Esophagus squamous epithelium (tissue), 5 donors: ENCODE data around the gene RPGRIP1L. TPM values are rescaled to one million over a fixed set of nuclear protein-coding genes. Genes with fewer than 3 reads are reported as not detected.
"Not testable (repeated sequence)": the region's sequence is repeated elsewhere in the genome, so short reads cannot be mapped to it uniquely, and the experiment has no call there.

Experiments used
- DNase-seq: peaks from one replicate; lab custom pipeline; 2025; lab: John Stamatoyannopoulos, UW
- H3K27ac ChIP-seq, 4 donors: fragments of 200-600 bp; sonication (generic); one replicate each; pipeline ENCODE4 v1.5.1; 2016 to 2019; ENCODE audit warnings: mild to moderate bottlenecking in 1 of 4
- H3K27me3 ChIP-seq, 4 donors: fragments of 200-600 bp; sonication (generic); 1 replicate in 3 of 4; 2 replicates in 1 of 4; pipeline versions ENCODE4 v1.5.1 to v1.6.0; 2017 to 2021; ENCODE audit warnings: antibody characterized with exemption in 1 of 4
- H3K36me3 ChIP-seq, 3 donors: fragments of 200-600 bp; sonication (generic); one replicate each; pipeline ENCODE4 v1.5.1; 2016 to 2019
- H3K4me1 ChIP-seq, 3 donors: fragments of 200-600 bp; sonication (generic); one replicate each; pipeline ENCODE4 v1.5.1; 2017 to 2019
- H3K4me3 ChIP-seq, 4 donors: fragments of 200-600 bp; sonication (generic); 1 replicate in 3 of 4; 2 replicates in 1 of 4; pipeline ENCODE4 v1.5.1; 2016 to 2019; ENCODE audit warnings: mild to moderate bottlenecking in 2 of 4, moderate library complexity in 1 of 4
- H3K9me3 ChIP-seq, 3 donors: fragments of 200-600 bp; sonication (generic); one replicate each; pipeline ENCODE4 v1.5.1; 2016 to 2019
- POLR2A ChIP-seq, 4 donors: fragments of 450-650 bp; IDR thresholded peaks; one replicate each; pipeline ENCODE4 v1.6.1; 2017; ENCODE audit warnings: antibody characterized with exemption in 4 of 4, mild to moderate bottlenecking in 4 of 4, moderate library complexity in 3 of 4
- WGBS, 2 donors: methylation state at CpG; one replicate each; pipeline ENCODE4 v1.1.5; 2018; 5-methylcytosine and 5-hydroxymethylcytosine counted together
- intact Hi-C: fragments of 100-400 bp; cut with DNase I; formaldehyde crosslinking; loops from one replicate; pipeline ENCODE4 v1.15.0; 2022
- total RNA-seq, 4 donors: library from RNA; depleted of rRNA; stranded (reverse); fragments of >200 nt; gene quantifications; one replicate each; pipeline ENCODE4 v1.1.0, GENCODE V29; 2016
- TF ChIP-seq, protein P1 (sequence below), 6 experiments: fragments of 450-650 bp in 4 of 6; fragments of 200-600 bp in 2 of 6; sonication (generic) in 2 of 6; IDR thresholded peaks; one replicate each; pipeline ENCODE4 v1.5.1; 2016 to 2019; ENCODE audit warnings: antibody characterized with exemption in 6 of 6, mild to moderate bottlenecking in 4 of 6, moderate library complexity in 4 of 6
- donor health status: DM: yes; HTN: yes; CAD: no.

Gene RPGRIP1L
- total RNA-seq, 4 donors from 2014 or later: 1.2 to 3.9 (median 3.7) TPM

DNA sequence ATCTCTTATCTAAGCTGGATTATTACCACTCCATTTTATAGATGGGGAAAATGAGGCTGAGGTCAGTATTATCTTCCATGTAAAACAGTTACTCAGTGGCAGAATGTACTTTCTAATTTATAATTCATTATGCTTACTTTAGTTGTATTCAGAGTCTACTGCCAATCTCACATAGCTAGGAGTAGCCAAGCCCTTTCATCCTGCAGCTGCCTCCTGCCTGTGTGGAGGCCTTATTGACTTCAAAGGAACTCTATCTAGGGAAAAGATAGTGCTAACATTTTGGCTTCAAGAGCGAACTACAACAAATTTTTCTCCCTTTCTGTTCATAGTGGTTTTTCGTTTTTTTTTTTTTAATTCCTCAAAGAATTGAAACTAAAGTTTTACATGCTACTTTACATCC is 12.9 kb downstream of the RPGRIP1L start:
- no peak for DNase-seq
- Histone ChIP-seq H3K4me1 (no peaks in the 10 kb centered on the region), H3K27ac (no peak overlapping the region), H3K27me3 (no peaks in the 10 kb centered on the region), H3K9me3 (no peaks in the 10 kb centered on the region), H3K36me3 (peaks cover 0 to 25% (median 0%) of the 10 kb centered on the region in 3 donors), H3K4me3 (no peak overlapping the region)
- 91 to 94% methylated on average over 2 of the region's 2 CpGs for WGBS, 2 donors
- TF ChIP-seq, protein P1, sequence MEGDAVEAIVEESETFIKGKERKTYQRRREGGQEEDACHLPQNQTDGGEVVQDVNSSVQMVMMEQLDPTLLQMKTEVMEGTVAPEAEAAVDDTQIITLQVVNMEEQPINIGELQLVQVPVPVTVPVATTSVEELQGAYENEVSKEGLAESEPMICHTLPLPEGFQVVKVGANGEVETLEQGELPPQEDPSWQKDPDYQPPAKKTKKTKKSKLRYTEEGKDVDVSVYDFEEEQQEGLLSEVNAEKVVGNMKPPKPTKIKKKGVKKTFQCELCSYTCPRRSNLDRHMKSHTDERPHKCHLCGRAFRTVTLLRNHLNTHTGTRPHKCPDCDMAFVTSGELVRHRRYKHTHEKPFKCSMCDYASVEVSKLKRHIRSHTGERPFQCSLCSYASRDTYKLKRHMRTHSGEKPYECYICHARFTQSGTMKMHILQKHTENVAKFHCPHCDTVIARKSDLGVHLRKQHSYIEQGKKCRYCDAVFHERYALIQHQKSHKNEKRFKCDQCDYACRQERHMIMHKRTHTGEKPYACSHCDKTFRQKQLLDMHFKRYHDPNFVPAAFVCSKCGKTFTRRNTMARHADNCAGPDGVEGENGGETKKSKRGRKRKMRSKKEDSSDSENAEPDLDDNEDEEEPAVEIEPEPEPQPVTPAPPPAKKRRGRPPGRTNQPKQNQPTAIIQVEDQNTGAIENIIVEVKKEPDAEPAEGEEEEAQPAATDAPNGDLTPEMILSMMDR (IDR thresholded peaks at IDR 0.05): no peak
- TF ChIP-seq POLR2A (IDR thresholded peaks at IDR 0.05): no peak
- intact Hi-C loops: no loop called here

DNA sequence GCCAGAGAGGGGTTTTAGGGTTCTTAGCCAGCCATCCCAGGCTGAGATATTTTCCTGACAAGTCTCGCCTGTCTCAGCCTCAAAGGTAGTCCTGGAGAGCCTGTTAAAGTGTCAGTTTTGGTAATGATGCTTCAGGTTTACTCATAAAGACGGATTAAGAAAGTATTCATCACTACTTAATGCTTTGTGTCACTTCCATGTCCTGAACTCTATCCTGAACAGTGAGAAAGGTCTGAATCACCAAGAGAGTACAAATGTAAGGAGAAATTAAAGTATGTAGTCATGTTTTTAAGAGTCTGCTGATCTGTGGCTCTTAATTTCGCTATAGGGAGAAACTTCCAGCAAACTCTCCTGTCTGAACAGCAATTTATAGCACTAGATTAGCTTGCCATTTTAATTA is 14.0 kb downstream of the RPGRIP1L start:
- TF ChIP-seq, protein P1 (IDR thresholded peaks at IDR 0.05): no peak
- no peak for TF ChIP-seq POLR2A (IDR thresholded peaks at IDR 0.05)
- Histone ChIP-seq H3K4me3 (no peak overlapping the region), H3K36me3 (peaks cover 0 to 26% (median 0%) of the 10 kb centered on the region in 3 donors), H3K27ac (no peak overlapping the region), H3K9me3 (no peaks in the 10 kb centered on the region), H3K27me3 (no peaks in the 10 kb centered on the region), H3K4me1 (no peaks in the 10 kb centered on the region)
- WGBS, 2 donors: 57 to 75% methylated on average over 3 of the region's 3 CpGs
- no peak for DNase-seq
- intact Hi-C loops: no loop called here

DNA sequence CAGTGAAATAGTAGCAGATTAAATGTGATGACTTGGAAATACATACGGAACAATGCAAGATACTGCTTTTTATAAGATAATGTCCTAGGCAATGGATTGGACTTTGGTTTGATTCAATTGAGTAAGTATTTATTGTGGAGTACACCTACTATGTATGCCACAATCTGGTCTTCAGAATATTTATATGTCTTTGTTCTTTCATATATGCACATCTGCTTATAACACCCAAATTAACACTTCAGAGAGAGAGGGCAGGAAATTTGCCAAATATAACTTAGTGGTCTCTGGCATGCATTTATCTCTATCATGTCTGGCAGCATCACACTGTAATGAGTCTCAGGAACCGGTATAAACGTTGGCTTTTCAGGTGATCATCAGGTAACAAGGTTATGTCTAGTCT is 16.9 kb downstream of the RPGRIP1L start:
- no peaks in the 10 kb centered on the region for H3K9me3 ChIP-seq
- no peaks in the 10 kb centered on the region for H3K27me3 ChIP-seq
- no peak for TF ChIP-seq POLR2A (IDR thresholded peaks at IDR 0.05)
- TF ChIP-seq, protein P1 (IDR thresholded peaks at IDR 0.05): no peak
- DNase-seq: no peak
- 89 to 98% methylated on average over 3 of the region's 3 CpGs for WGBS, 2 donors
- intact Hi-C loops: no loop called here
- H3K4me3 ChIP-seq: no peak overlapping the region
- no peaks in the 10 kb centered on the region for H3K4me1 ChIP-seq
- no peak overlapping the region for H3K27ac ChIP-seq
- H3K36me3 ChIP-seq: peaks cover 0 to 19% (median 0%) of the 10 kb centered on the region in 3 donors

DNA sequence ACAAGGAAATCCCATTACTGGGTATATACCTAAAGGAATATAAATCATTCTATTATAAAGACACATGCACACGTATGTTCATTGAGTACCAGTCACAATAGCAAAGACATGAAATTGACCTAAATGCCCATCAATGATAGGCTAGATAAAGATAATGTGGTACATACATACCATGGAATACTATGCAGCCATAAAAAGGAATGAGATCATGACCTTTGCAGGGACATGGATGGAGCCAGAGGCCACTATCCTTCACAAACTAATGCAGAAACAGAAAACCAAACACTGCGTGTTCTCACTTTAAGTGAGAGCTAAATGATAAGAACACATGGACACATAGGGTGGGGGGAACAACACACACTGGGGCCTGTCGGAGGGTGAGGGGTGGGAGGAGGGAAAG is 18.3 kb downstream of the RPGRIP1L start:
- 96 to 98% methylated on average over 3 of the region's 3 CpGs for WGBS, 2 donors
- H3K4me3 ChIP-seq, H3K27ac ChIP-seq, H3K27me3 ChIP-seq, H3K4me1 ChIP-seq, H3K9me3 ChIP-seq, intact Hi-C loops, DNase-seq: not testable (repeated sequence)
- H3K36me3 ChIP-seq: peaks cover 0 to 19% (median 0%) of the 10 kb centered on the region in 3 donors

DNA sequence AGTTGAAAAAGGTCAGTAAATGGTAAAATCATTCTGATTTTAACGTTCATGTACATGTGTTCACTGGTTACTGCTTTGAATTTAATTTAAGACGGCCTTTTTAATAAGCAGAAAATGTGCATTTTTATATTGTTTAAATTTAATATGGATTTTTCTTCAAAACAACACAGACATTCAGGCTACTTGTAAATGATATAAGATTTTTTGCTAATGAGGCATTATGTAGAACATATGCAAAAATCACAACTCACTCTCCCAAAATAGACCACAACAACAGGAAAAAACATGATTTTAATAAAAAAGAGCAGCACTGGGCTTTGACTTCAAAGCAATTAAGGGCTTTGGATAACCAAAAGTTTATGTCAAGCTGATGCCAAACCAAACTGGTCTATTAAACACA is 22.3 kb downstream of the RPGRIP1L start:
- WGBS, 2 donors: 61 to 70% methylated on average over 2 of the region's 2 CpGs
- Histone ChIP-seq H3K36me3 (peaks cover 0 to 13% (median 0%) of the 10 kb centered on the region in 3 donors), H3K27me3 (no peaks in the 10 kb centered on the region), H3K4me3 (no peak overlapping the region), H3K9me3 (no peaks in the 10 kb centered on the region), H3K27ac (no peak overlapping the region), H3K4me1 (no peaks in the 10 kb centered on the region)
- intact Hi-C loops: no loop called here
- no peak for DNase-seq
- TF ChIP-seq, protein P1 (IDR thresholded peaks at IDR 0.05): no peak
- TF ChIP-seq POLR2A (IDR thresholded peaks at IDR 0.05): no peak

DNA sequence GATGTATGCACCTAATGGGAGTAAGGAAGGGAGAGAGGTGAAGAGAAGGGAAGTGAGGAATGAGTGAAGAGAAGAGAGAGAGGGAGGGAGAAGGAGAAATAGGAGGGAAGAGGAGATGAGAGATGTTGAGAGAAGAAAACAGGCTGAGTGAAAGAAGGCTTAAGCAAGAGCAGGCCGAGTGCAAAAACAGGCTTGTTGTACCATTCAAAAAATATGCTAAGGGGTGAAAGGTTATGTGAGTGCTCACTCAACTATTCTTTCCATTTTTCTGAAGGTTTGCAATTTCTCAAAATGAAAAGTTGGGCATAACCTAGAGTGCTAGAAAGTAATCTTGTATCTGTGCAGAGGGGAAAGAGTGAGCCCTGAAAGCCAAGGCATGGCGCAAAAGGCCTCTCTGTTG is 22.9 kb downstream of the RPGRIP1L start:
- TF ChIP-seq, protein P1 (IDR thresholded peaks at IDR 0.05): no peak
- no peak for TF ChIP-seq POLR2A (IDR thresholded peaks at IDR 0.05)
- Histone ChIP-seq H3K36me3 (peaks cover 0 to 8% (median 0%) of the 10 kb centered on the region in 3 donors), H3K27me3 (no peaks in the 10 kb centered on the region), H3K9me3 (no peaks in the 10 kb centered on the region), H3K4me3 (no peak overlapping the region), H3K27ac (no peak overlapping the region), H3K4me1 (no peaks in the 10 kb centered on the region)
- 86 to 93% methylated on average over 2 of the region's 2 CpGs for whole genome bisulfite sequencing, 2 donors
- no peak for DNase-seq
- intact Hi-C loops: no loop called here
